ENCODE data around the gene OSM.
A peak's percentile ranks its signal among the peaks of the same experiment; 100 is the strongest.

The OSM gene

GRCh38 chr22:30312053-30312452 lies 45.4 kb upstream of the OSM start (continued):
- TF ChIP-seq ZBTB10 (tag by site-specific recombination; IDR thresholded peaks at IDR 0.05) (no peak), ZNF174 (tag by site-specific recombination; IDR thresholded peaks at IDR 0.05) (no peak), ZFP69B (tag by site-specific recombination; IDR thresholded peaks at IDR 0.05) (no peak; the same call in 1 of the 2 replicates), SCRT1 (tag by site-specific recombination; IDR thresholded peaks at IDR 0.05; ENCODE audit: borderline replicate concordance) (no peak), SP7 (tag by site-specific recombination; IDR thresholded peaks at IDR 0.05) (peak; percentile 68), EGR2 (tag by site-specific recombination; IDR thresholded peaks at IDR 0.05; ENCODE audit: low read depth) (no peak), ZNF776 (tag by site-specific recombination; IDR thresholded peaks at IDR 0.05; ENCODE audit: borderline replicate concordance) (no peak), ZFP3 (tag by site-specific recombination; IDR thresholded peaks at IDR 0.05; ENCODE audit: low read depth) (no peak), ZNF501 (tag by site-specific recombination; IDR thresholded peaks at IDR 0.05) (no peak), KLF9 (tag by site-specific recombination; IDR thresholded peaks at IDR 0.05; ENCODE audit: low read depth) (no peak), ZFP41 (tag by site-specific recombination; IDR thresholded peaks at IDR 0.05; ENCODE audit: borderline replicate concordance) (no peak), HOXD13 (CRISPR knock-in tag; IDR thresholded peaks at IDR 0.05; ENCODE audit: borderline replicate concordance) (no peak), ZNF600 (tag by site-specific recombination; IDR thresholded peaks at IDR 0.05) (peak; percentile 63), ZNF24 (tag by site-specific recombination; IDR thresholded peaks at IDR 0.05) (peak; percentile 80), TRIM28 (IDR thresholded peaks at IDR 0.05; ENCODE audit: borderline replicate concordance, low read length) (no peak), ZNF138 (tag by site-specific recombination; IDR thresholded peaks at IDR 0.05; ENCODE audit: borderline replicate concordance) (no peak)

- Histone ChIP-seq H3K36me3 (ENCODE audit: control insufficient read depth in 2 of 2, insufficient read depth in 1 of 2, low read length in 2 of 2) (peaks cover 0 to 5% of the 10 kb centered on the region in 2 experiments; a peak in 1 of 3 replicates), H3K27ac (ENCODE audit: extremely low read depth, low read depth, low read length) (no peak overlapping the region), H3K9me3 (ENCODE audit: control insufficient read depth, insufficient read depth, low read depth, low read length) (no peaks in the 10 kb centered on the region), H3K4me1 (ENCODE audit: control insufficient read depth, insufficient read depth, low read length) (no peaks in the 10 kb centered on the region), H3K4me3 (ENCODE audit: low read depth, low read length) (no peak overlapping the region)
- POLR2A ChIA-PET, result interaction anchor here (0.8 to 1.6 kb wide), 2 partner anchors 15 to 16 kb away, joined by 3 to 6 read pairs; partner anchors contain the start of gene TBC1D10A
- TF ChIP-seq ZBTB48 (tag by site-specific recombination; IDR thresholded peaks at IDR 0.05) (no peak), PRDM10 (tag by site-specific recombination; IDR thresholded peaks at IDR 0.05) (peak; percentile 76)
- CTCF ChIA-PET, result interaction anchor here (0.7 to 2.2 kb wide), 5 partner anchors 11 to 168 kb away, joined by 3 to 7 read pairs (median 3); partner anchors contain the start of gene RNF215
These were observed 44.5 kb upstream of the OSM start for GRCh38 chr22:30310881-30311771.
